Measurements from ENCODE around the gene LIN9. TPM values are rescaled to one million over a fixed set of nuclear protein-coding genes. Genes with fewer than 3 reads are reported as not detected.

The LIN9 gene
- total and polyA plus RNA-seq, 2 of the 8 experiments (the other 6 are each of a cell fraction or from before 2014, with no cell fraction given), result 5.6 to 12.6 TPM

- CTCF ChIA-PET (ENCODE audit: partially characterized antibody), result interaction anchor here (0.6 kb wide), 1 partner anchor 76 kb away, joined by 4 read pairs; no protein-coding TSS in a partner anchor
- POLR2A ChIA-PET (ENCODE audit: partially characterized antibody), result no interaction called here
- FAIRE-seq, result no peak
Measured at GRCh38 chr1:226276987-226277386, 32.0 kb downstream of the LIN9 start.

More at GRCh38 chr1:226276987-226277386, 32.0 kb downstream of the LIN9 start:
- no peak overlapping the region for H2BK120ac ChIP-seq (replicated peaks; ENCODE audit: low read depth, low read length)
- no peak overlapping the region for H3K23ac ChIP-seq (ENCODE audit: insufficient read length)
- H2BK5ac ChIP-seq (ENCODE audit: low read depth, low read length), result no peak overlapping the region
- H3K18ac ChIP-seq (ENCODE audit: extremely low read depth, low read length), result no peak overlapping the region
- H3K36me3 ChIP-seq (ENCODE audit: control insufficient read depth in 2 of 4, insufficient read depth in 4 of 4, low read length in 3 of 4), result peaks cover 0 to 12% (median 0%) of the 10 kb centered on the region in 4 experiments; a peak in 2 of 8 replicates
- H3K14ac ChIP-seq (ENCODE audit: insufficient read length), result no peak overlapping the region
- H3K4ac ChIP-seq (replicated peaks; ENCODE audit: insufficient read length, low read depth, low read length), result no peak overlapping the region
- TF ChIP-seq ATF3 (IDR thresholded peaks at IDR 0.05; ENCODE audit: insufficient read depth, low read depth, low read length) (no peak), ATF2 (IDR thresholded peaks at IDR 0.05; ENCODE audit: low read length) (no peak), EZH2 (IDR thresholded peaks at IDR 0.05; ENCODE audit: low read depth, low read length, severe bottlenecking) (no peak)
- no peak overlapping the region for H4K5ac ChIP-seq (ENCODE audit: insufficient read length, low read depth, low read length)
- H4K91ac ChIP-seq (replicated peaks; ENCODE audit: insufficient read length, low read length), result no peak overlapping the region
- H3K56ac ChIP-seq (replicated peaks; ENCODE audit: insufficient read length, low read depth, low read length), result no peak overlapping the region
- no peaks in the 10 kb centered on the region for H4K20me1 ChIP-seq (replicated peaks in 1 of 2; ENCODE audit: control insufficient read depth in 1 of 2, insufficient read depth in 2 of 2, low read length in 2 of 2)
- no peak overlapping the region for H3K4me2 ChIP-seq (ENCODE audit: insufficient read depth in 1 of 2, low read depth in 2 of 2, low read length in 2 of 2)
- no peak for DNase-seq (ENCODE audit: low read depth in 1 of 2, low spot score in 2 of 2)
- H3K4me1 ChIP-seq (replicated peaks in 1 of 4; ENCODE audit: control insufficient read depth in 3 of 4, insufficient read depth in 4 of 4, low read length in 3 of 4), result no peaks in the 10 kb centered on the region
- H3K27ac ChIP-seq (ENCODE audit: low read depth, low read length), result no peak overlapping the region
- no peak overlapping the region for H2BK15ac ChIP-seq (ENCODE audit: low read length)
- H3K4me3 ChIP-seq (ENCODE audit: extremely low read depth in 1 of 4, insufficient read depth in 2 of 4, low read depth in 3 of 4, low read length in 4 of 4), result no peak overlapping the region
- no peaks in the 10 kb centered on the region for H3K79me2 ChIP-seq (ENCODE audit: control insufficient read depth in 1 of 2, insufficient read depth in 2 of 2, low read length in 2 of 2)
- no peaks in the 10 kb centered on the region for H3K9me3 ChIP-seq (ENCODE audit: insufficient read depth in 2 of 2, low read depth in 1 of 2, low read length in 1 of 2)
- no peaks in the 10 kb centered on the region for H3K27me3 ChIP-seq (replicated peaks in 1 of 4; ENCODE audit: control insufficient read depth in 3 of 4, extremely low read depth in 1 of 4, insufficient read depth in 3 of 4, low read length in 3 of 4)
- no peaks in the 10 kb centered on the region for H3K23me2 ChIP-seq (ENCODE audit: low read depth, low read length)
- no peaks in the 10 kb centered on the region for H3K79me1 ChIP-seq (ENCODE audit: low read depth, low read length)
- H2AK5ac ChIP-seq (ENCODE audit: low read depth, low read length), result no peak overlapping the region
- no peak overlapping the region for H4K8ac ChIP-seq (ENCODE audit: extremely low read depth, insufficient read depth, low read length)
- no peak overlapping the region for H2BK12ac ChIP-seq (ENCODE audit: low read depth, low read length)
- no peak overlapping the region for H2AFZ ChIP-seq (ENCODE audit: low read length)
- H2BK20ac ChIP-seq (ENCODE audit: low read length), result no peak overlapping the region
- 84% methylated on average over 4 of the region's 4 CpGs; no CpG with 5 or more reads in 1 of the 2 experiments for WGBS, 2 experiments (ENCODE audit: extremely low coverage in 1 of 2, insufficient coverage in 1 of 2, insufficient read length in 1 of 2, insufficient replicate concordance in 2 of 2, low coverage in 1 of 2, low lambda C conversion rate in 2 of 2, missing lambda C conversion rate in 1 of 2)
- H3K9ac ChIP-seq (replicated peaks in 1 of 4; ENCODE audit: extremely low read depth in 1 of 4, low read depth in 3 of 4, low read length in 3 of 4), result no peak overlapping the region

Measured in H1 (cell line).